ENCODE results near the gene TRIM44. TPM values are rescaled to one million over a fixed set of nuclear protein-coding genes. Genes with fewer than 3 reads are reported as not detected.

Gene TRIM44
- total and polyA plus RNA-seq, 4 donors, result 3.7 to 15.1 (median 10.4) TPM

- H3K27me3 ChIP-seq (ENCODE audit: control insufficient read depth in 4 of 4, insufficient read depth in 4 of 4, low read length in 3 of 4), result no peaks in the 10 kb centered on the region
- 70% methylated on average over 4 of the region's 4 CpGs for WGBS
Measured at GRCh38 chr11:35633827-35634423, 28.6 kb upstream of the TRIM44 start.

More at GRCh38 chr11:35633827-35634423, 28.6 kb upstream of the TRIM44 start:
- Histone ChIP-seq H3K36me3 (ENCODE audit: control insufficient read depth in 4 of 4, insufficient read depth in 3 of 4, low read depth in 1 of 4, low read length in 3 of 4) (no peaks in the 10 kb centered on the region), H3K4me1 (ENCODE audit: control insufficient read depth in 4 of 4, insufficient read depth in 4 of 4, low read length in 3 of 4) (no peaks in the 10 kb centered on the region), H3K9me3 (ENCODE audit: control insufficient read depth in 4 of 4, low read length in 3 of 4) (no peaks in the 10 kb centered on the region), H3K27ac (ENCODE audit: low read depth in 1 of 2, low read length in 2 of 2) (no peak overlapping the region), H3K4me3 (ENCODE audit: low read depth in 1 of 3, low read length in 3 of 3) (no peak overlapping the region), H3K9ac (ENCODE audit: low read depth in 1 of 2, low read length in 2 of 2) (no peak overlapping the region)
- DNase-seq (ENCODE audit: low spot score), result no peak
- TF ChIP-seq CTCF (IDR thresholded peaks at IDR 0.05; ENCODE audit: low read depth, low read length, missing input control), result no peak
- TF ChIP-seq ZBTB33 (IDR thresholded peaks at IDR 0.05), result no peak
- no peak for TF ChIP-seq RXRA (IDR thresholded peaks at IDR 0.05)
- TF ChIP-seq ATF3 (IDR thresholded peaks at IDR 0.05), result no peak
- TF ChIP-seq RAD21 (IDR thresholded peaks at IDR 0.05), result no peak
- no peak for TF ChIP-seq JUND (IDR thresholded peaks at IDR 0.05)
- TF ChIP-seq EGR1 (IDR thresholded peaks at IDR 0.05; ENCODE audit: low read depth in 2 of 2), result no peak
- no peak for TF ChIP-seq NR2F2 (IDR thresholded peaks at IDR 0.05)
- no peak for TF ChIP-seq HNF4G (IDR thresholded peaks at IDR 0.05)
- no peak for TF ChIP-seq GABPA (IDR thresholded peaks at IDR 0.05 in 1 of 2, conservative IDR thresholded peaks at IDR 0.05 in 1 of 2)
- TF ChIP-seq HNF4A (conservative IDR thresholded peaks at IDR 0.05), result no peak
- no peak for TF ChIP-seq FOXA2 (IDR thresholded peaks at IDR 0.05)
- TF ChIP-seq SP1 (IDR thresholded peaks at IDR 0.05), result no peak
- no peak for TF ChIP-seq FOXA1 (IDR thresholded peaks at IDR 0.05)
- no peak for TF ChIP-seq REST (IDR thresholded peaks at IDR 0.05)
- no peak for TF ChIP-seq TAF1 (conservative IDR thresholded peaks at IDR 0.05)
